GM23248 (cell line): Measurements from ENCODE around the gene RIC8A. TPM values are rescaled to one million over a fixed set of nuclear protein-coding genes. Genes with fewer than 3 reads are reported as not detected.
"Not testable (repeated sequence)": the region's sequence is repeated elsewhere in the genome, so short reads cannot be mapped to it uniquely, and the experiment has no call there.

ENCODE experiments used
- DNase-seq: peaks from one replicate; pipeline ENCODE4 v3.0.0-alpha.2; 2015
- H2AFZ ChIP-seq: fragments of 200-600 bp; sonication (generic); 2 replicates; pipeline ENCODE4 v1.6.1; 2016; ENCODE audit warnings: antibody characterized with exemption
- H3F3A ChIP-seq: fragments of 200-600 bp; sonication (generic); 2 replicates; pipeline ENCODE4 v1.6.1; 2016; ENCODE audit warnings: mild to moderate bottlenecking, antibody characterized with exemption, mixed run types; ENCODE audit not compliant: insufficient read depth
- H3K27ac ChIP-seq: fragments of 200-600 bp; sonication (generic); 2 replicates; pipeline ENCODE4 v1.5.1; 2016; ENCODE audit warnings: mild to moderate bottlenecking
- H3K27me3 ChIP-seq: fragments of 200-600 bp; sonication (generic); replicated peaks from 2 replicates; pipeline ENCODE4 v1.6.1; 2016; ENCODE audit warnings: mild to moderate bottlenecking; ENCODE audit not compliant: insufficient read depth
- H3K36me3 ChIP-seq: fragments of 200-600 bp; sonication (generic); 2 replicates; pipeline ENCODE4 v1.6.1; 2016; ENCODE audit warnings: low read depth, mild to moderate bottlenecking
- H3K4me1 ChIP-seq: fragments of 200-600 bp; sonication (generic); 2 replicates; pipeline ENCODE4 v1.6.1; 2016; ENCODE audit warnings: mild to moderate bottlenecking; ENCODE audit not compliant: insufficient read depth
- H3K4me2 ChIP-seq: fragments of 200-600 bp; sonication (generic); one replicate; pipeline ENCODE4 v1.6.1; 2016; ENCODE audit warnings: mild to moderate bottlenecking; ENCODE audit not compliant: unreplicated experiment
- H3K4me3 ChIP-seq: fragments of 200-600 bp; sonication (generic); 2 replicates; pipeline ENCODE4 v1.5.1; 2016; ENCODE audit warnings: mild to moderate bottlenecking
- H3K79me2 ChIP-seq: fragments of 200-600 bp; sonication (generic); 2 replicates; pipeline ENCODE4 v1.6.1; 2016; ENCODE audit warnings: mild to moderate bottlenecking; ENCODE audit not compliant: insufficient read depth
- H3K9ac ChIP-seq: fragments of 200-600 bp; sonication (generic); 2 replicates; pipeline ENCODE4 v1.6.1; 2016; ENCODE audit warnings: mild to moderate bottlenecking
- H3K9me2 ChIP-seq: fragments of 200-600 bp; sonication (generic); 2 replicates; pipeline ENCODE4 v1.6.1; 2016; ENCODE audit warnings: mixed run types, mild to moderate bottlenecking, moderate library complexity; ENCODE audit not compliant: insufficient read depth
- H3K9me3 ChIP-seq: fragments of 200-600 bp; sonication (generic); one replicate; pipeline ENCODE4 v1.6.1; 2017; ENCODE audit warnings: low read depth
- H4K20me1 ChIP-seq: fragments of 200-600 bp; sonication (generic); 2 replicates; pipeline ENCODE4 v1.6.0; 2016; ENCODE audit not compliant: insufficient read depth
- EZH2 ChIP-seq: fragments of 200-600 bp; sonication (generic); IDR thresholded peaks from 2 replicates; pipeline ENCODE4 v1.6.1; 2018; ENCODE audit warnings: antibody characterized with exemption, mild to moderate bottlenecking; ENCODE audit not compliant: insufficient read depth, poor library complexity, severe bottlenecking
- EZH2phosphoT487 ChIP-seq: fragments of 200-600 bp; sonication (generic); IDR thresholded peaks from 2 replicates; pipeline ENCODE4 v1.6.1; 2018; ENCODE audit warnings: antibody characterized with exemption, moderate library complexity, mild to moderate bottlenecking, low read depth; ENCODE audit not compliant: insufficient read depth
- WGBS, 2 experiments: methylation state at CpG; one replicate each; pipeline ENCODE4 v1.1.6; 2015 to 2017; ENCODE audit warnings: low lambda C conversion rate in 2 of 2, low coverage in 1 of 2; ENCODE audit errors: missing lambda C conversion rate in 2 of 2; 5-methylcytosine and 5-hydroxymethylcytosine counted together
- in situ Hi-C: fragments of 300-500 bp; cut with MboI; formaldehyde crosslinking; loops from 2 replicates; pipeline ENCODE4 v1.15.0; 2020
- polyA plus RNA-seq: library from polyadenylated mRNA; unstranded; fragments of >200 nt; fragmentation: Nextera tagmentation; extraction: Ambion mirVana; gene quantifications from 2 replicates; pipeline ENCODE4 v1.2.1, GENCODE V29; 2016
- total RNA-seq: library from RNA; depleted of rRNA; stranded (reverse); fragments of >200 nt; shearing (Covaris generic); gene quantifications from 2 replicates; pipeline ENCODE4 v1.2.3, GENCODE V29; 2014

The RIC8A gene
- total and polyA plus RNA-seq, 2 experiments from 2014 or later, result 132 to 220 TPM

- Histone ChIP-seq H3K27me3 (no peaks in the 10 kb centered on the region), H3K4me3 (peak within 1 kb of the TSS; percentile 99), H3K4me1 (peaks cover 12% of the 10 kb centered on the region; the same call in 1 of the 2 replicates), H3K9ac (peak within 1 kb of the TSS; percentile 94), H3K4me2 (peak within 1 kb of the TSS; percentile 96), H3K79me2 (peaks cover 72% of the 10 kb centered on the region), H2AFZ (peak within 1 kb of the TSS; percentile 91), H4K20me1 (no peaks in the 10 kb centered on the region), H3K36me3 (peaks cover 8% of the 10 kb centered on the region), H3K9me3 (no peaks in the 10 kb centered on the region), H3K27ac (peak within 1 kb of the TSS; percentile 89), H3K9me2 (no peaks in the 10 kb centered on the region), H3F3A (peaks cover 7% of the 10 kb centered on the region; the same call in 1 of the 2 replicates)
- WGBS, 2 experiments, result 1 to 2% methylated on average over 59 to 62 of the region's 62 CpGs
- peak; percentile 97 for DNase-seq
- TF ChIP-seq EZH2, result no peak
- TF ChIP-seq EZH2phosphoT487, result no peak
- in situ Hi-C loops, result no loop called here
These were observed 29.6 kb downstream of the RIC8A start, which contains the start of gene PSMD13 for GRCh38 chr11:236774-237767. Gene PSMD13 (plus strand): TSS chr11:236976. CDS start chr11:237050, 74 bp downstream.

GRCh38 chr11:238346-238745 lies 30.8 kb downstream of the RIC8A start:
- H3F3A ChIP-seq, H3K27ac ChIP-seq, H3K9me2 ChIP-seq, in situ Hi-C loops, DNase-seq, H4K20me1 ChIP-seq, H2AFZ ChIP-seq, H3K27me3 ChIP-seq, H3K9me3 ChIP-seq: not testable (repeated sequence)
- H3K4me2 ChIP-seq, result peak overlapping the region; percentile 96
- H3K79me2 ChIP-seq, result peaks cover 82% of the 10 kb centered on the region
- H3K4me1 ChIP-seq, result peaks cover 12% of the 10 kb centered on the region; the same call in 1 of the 2 replicates
- H3K9ac ChIP-seq, result peak overlapping the region; percentile 94; the same call in 1 of the 2 replicates
- 54% methylated on average over 7 of the region's 7 CpGs for whole genome bisulfite sequencing, 2 experiments
- H3K4me3 ChIP-seq, result peak overlapping the region; percentile 99
- H3K36me3 ChIP-seq, result peaks cover 18% of the 10 kb centered on the region

- DNase-seq, result no peak
- no peaks in the 10 kb centered on the region for H3K9me3 ChIP-seq
- H2AFZ ChIP-seq, result no peak overlapping the region
- peaks cover 5% of the 10 kb centered on the region; the same call in 1 of the 2 replicates for H3F3A ChIP-seq
- no peaks in the 10 kb centered on the region for H3K27me3 ChIP-seq
- H3K79me2 ChIP-seq, result peaks cover 85% of the 10 kb centered on the region
- in situ Hi-C loops, result no loop called here
- H3K9me2 ChIP-seq, result no peaks in the 10 kb centered on the region
- no peaks in the 10 kb centered on the region for H4K20me1 ChIP-seq
- no peak overlapping the region for H3K4me3 ChIP-seq
- H3K4me2 ChIP-seq, result no peak overlapping the region
- H3K27ac ChIP-seq, result no peak overlapping the region
- WGBS, 2 experiments, result 93 to 94% methylated on average over 1 of the region's 1 CpG
- H3K36me3 ChIP-seq, result peaks cover 37% of the 10 kb centered on the region
- H3K4me1 ChIP-seq, result peaks cover 12% of the 10 kb centered on the region; the same call in 1 of the 2 replicates
- no peak for TF ChIP-seq EZH2phosphoT487
- TF ChIP-seq EZH2, result no peak
- no peak overlapping the region for H3K9ac ChIP-seq
These were observed 32.8 kb downstream of the RIC8A start for GRCh38 chr11:240315-240714.

GRCh38 chr11:241634-242033 lies 34.1 kb downstream of the RIC8A start:
- WGBS, 2 experiments, result 87 to 89% methylated on average over 5 of the region's 5 CpGs
- H3K9ac ChIP-seq, result 0 out of 2 replicates have a peak overlapping the region, but pooled peaks have one; percentile 5
- no peak overlapping the region for H3K27ac ChIP-seq
- no peaks in the 10 kb centered on the region for H3K9me2 ChIP-seq
- TF ChIP-seq EZH2phosphoT487, result no peak
- H3K4me2 ChIP-seq, result no peak overlapping the region
- no peak overlapping the region for H2AFZ ChIP-seq
- H3F3A ChIP-seq, result 0 out of 2 replicates have a peak, but pooled peaks cover 1% of the 10 kb centered on the region
- no peak overlapping the region for H3K4me3 ChIP-seq
- no peaks in the 10 kb centered on the region for H4K20me1 ChIP-seq
- in situ Hi-C loops, result no loop called here
- H3K9me3 ChIP-seq, result no peaks in the 10 kb centered on the region
- H3K27me3 ChIP-seq, result no peaks in the 10 kb centered on the region
- no peak for DNase-seq
- H3K4me1 ChIP-seq, result peaks cover 12% of the 10 kb centered on the region; the same call in 1 of the 2 replicates
- H3K79me2 ChIP-seq, result peaks cover 86% of the 10 kb centered on the region
- peaks cover 50% of the 10 kb centered on the region for H3K36me3 ChIP-seq
